Posterior cingulate gyrus (tissue), 11 donors: Measurements from ENCODE around the gene TMEM183A.
A peak's percentile ranks its signal among the peaks of the same experiment; 100 is the strongest.

ENCODE experiments used
- DNase-seq, 10 donors: peaks; one replicate each; pipeline versions ENCODE4 v3.0.0 to v3.0.0-alpha.2; 2020 to 2021; ENCODE audit warnings: mixed read lengths in 3 of 10
- intact Hi-C: fragments of 100-400 bp; cut with DNase I; formaldehyde crosslinking; loops from one replicate; pipeline ENCODE4 v1.15.1; 2023

TMEM183A gene

DNA sequence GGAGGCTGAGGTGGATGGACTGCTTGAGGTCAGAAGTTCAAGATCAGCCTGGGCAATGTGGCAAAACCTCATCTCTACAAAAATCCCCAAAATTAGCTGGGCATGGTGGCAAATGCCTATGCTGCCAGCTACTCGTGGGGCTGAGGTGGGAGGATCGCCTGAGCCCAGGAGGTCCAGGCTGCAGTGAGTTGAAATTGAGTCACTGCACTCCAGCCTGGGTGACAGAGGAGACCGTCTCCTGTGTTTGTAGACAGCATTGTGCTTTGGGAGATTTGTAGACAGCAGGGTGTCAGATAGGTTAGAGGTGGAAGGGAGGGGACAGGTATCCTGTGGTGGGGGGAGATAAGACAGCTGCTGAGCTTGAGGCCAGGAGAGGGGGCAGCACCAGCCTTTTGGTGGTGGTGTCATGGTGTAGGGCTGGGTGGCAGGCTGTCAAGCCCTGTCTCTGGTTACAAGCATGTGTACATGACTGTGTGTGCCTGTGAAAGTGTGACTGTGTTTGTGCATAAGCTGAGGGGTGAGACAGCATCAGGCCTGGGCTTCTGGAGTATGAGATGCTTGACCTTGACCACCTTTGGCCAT is 34.3 kb downstream of the TMEM183A start:
- intact Hi-C loops: no loop called here

DNA sequence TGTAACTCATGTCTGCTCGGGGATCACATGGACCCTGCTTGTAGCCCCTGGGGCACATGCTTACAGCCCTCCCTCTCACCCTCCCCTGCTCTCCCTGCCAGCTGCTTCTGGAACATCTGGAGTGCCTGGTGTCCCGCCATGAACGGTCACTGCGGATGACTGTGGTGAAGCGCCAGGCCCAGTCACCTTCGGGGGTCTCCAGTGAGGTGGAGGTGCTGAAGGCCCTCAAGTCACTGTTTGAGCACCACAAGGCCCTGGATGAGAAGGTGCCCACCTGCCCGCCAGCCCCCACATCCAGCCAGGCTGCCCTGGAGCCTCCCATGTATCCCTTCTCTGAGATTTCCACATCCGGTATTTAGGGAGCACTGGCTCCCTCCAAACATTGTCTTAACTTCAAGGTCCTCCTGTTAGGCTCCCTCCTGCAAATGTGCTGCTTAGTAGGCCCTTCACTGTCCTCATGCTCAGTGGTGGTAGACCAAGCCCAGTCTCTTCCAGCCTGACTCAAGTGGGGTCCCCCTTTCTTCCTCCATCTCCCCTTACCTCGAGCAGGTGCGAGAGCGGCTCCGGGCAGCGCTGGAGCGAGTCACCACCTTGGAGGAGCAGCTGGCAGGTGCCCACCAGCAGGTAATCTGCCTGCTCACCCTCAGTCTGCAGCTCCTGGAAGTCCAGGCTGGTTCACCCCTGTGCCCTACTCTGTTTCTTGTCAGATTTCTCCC is 36.8 kb downstream of the TMEM183A start:
- intact Hi-C loops: no loop called here
- DNase-seq: peak in 2 of 10 donors; percentile 43 to 58

More for the DNA sequence above, 34.3 kb downstream of the TMEM183A start:
- DNase-seq: peak in 1 of 10 donors; percentile 70

DNA sequence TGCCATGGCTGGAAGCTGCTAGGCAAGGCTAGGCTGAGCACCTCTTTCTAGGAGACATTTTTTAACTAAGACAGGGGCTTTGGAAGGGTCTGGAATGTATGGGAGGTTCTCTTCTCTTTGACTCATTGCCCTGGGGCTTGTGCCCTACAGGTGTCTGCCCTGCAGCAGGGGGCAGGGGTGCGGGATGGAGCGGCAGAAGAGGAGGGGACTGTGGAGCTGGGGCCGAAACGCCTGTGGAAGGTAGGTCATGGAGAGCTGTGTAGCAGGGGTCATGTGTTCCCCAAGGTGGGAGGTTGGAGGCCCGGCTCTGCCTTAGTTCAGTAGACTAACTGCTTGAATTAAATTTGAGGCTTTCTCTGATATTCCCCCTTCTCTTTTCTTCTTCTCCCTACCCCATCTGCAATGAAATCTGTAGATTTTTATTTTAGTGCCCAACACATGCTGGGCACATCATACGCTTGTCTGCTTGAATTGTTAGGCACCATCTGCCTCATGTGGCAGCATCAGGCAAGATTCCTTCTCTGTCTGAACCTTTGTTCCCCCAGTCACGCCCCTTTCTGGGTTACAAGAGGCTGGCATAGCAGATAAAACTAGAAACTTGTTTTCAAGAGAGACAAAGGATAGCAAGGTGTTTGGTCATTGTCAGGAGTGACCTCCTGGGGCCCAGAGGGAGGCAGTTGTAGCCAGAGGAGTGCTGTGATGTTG is 37.5 kb downstream of the TMEM183A start:
- intact Hi-C loops: no loop called here
- peak in 1 of 10 donors; percentile 75 for DNase-seq

DNA sequence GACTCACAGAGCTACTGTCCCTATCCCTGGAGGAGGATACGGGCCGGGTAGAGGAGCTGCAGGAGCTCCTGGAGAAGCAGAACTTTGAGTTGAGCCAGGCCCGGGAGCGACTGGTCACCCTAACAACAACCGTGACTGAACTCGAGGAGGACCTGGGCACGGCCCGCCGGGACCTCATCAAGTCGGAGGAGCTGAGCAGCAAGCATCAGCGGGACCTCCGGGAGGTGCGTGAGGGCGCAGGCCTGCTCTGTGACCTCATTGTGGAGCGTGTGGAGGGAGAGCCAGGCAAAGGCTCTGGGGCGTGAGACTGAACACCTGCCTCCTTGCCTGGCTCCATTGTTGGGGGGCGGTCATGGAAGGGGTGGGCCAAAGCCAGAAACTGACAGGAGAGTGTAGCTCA is 38.2 kb downstream of the TMEM183A start:
- intact Hi-C loops: no loop called here

DNA sequence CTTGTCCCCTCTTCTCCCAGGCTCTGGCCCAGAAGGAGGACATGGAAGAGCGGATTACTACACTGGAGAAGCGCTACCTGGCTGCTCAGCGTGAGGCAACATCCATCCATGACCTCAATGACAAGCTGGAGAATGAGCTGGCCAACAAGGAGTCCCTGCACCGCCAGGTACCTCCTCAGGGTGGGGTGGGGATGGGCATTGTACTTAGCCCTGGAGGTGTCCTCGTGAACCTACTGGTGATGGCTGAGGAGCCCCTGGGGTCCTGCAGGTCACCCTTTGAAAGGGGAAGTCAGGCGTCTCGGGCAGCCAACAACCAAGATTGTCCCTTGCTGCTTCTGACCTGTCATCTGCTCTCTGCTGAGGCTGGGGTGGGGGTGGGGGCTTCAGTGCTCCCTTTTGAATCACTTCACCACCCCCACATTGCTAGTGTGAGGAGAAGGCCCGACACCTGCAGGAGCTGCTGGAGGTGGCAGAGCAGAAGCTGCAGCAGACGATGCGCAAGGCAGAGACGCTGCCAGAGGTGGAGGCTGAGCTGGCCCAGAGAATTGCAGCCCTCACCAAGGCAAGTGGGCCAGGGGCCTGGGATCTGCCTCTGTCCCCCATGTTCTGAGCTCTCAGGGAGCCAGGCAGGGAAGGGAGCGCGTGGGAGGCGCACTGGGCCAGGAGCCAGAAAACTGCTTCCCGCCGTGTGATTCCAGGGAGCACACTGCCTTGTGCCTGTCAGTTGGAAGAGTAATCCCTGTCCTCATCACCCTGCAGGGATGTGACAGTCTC is 38.8 kb downstream of the TMEM183A start:
- peak in 9 of 10 donors; percentile 24 to 95 (median 67) for DNase-seq
- intact Hi-C loops: no loop called here

More for the DNA sequence above, 38.2 kb downstream of the TMEM183A start:
- peak in 2 of 10 donors; percentile 54 to 78 for DNase-seq

DNA sequence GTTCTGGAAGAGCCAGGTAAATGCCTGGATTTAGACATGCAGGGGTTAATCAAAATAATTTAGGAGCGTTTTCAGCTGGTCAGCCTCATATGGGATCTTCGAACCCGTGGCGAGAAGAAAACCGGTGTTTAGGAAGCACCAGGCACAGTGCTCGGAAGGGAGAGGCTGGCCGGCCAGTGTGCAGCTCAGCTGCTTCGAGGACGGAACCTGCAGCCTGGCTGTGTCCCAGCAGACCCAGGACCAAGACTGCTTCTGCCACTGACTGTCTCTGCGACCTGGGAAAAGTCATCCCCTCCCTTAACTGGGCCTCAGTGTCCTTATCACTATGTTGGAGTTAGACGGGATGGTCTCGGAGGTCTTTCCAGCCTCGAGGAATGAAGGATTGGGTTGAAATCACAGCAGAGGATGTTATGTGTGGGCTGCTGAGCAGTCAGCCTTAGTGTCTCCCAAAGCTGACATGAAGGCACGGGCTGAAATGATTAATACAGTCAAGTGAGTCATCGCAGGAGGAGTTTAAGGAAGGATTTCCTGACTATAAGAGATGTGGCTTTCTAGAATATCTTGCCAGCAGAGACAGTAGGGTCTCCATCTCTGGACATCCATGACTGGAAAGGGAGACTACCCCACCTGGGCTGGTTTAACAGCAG is 39.9 kb downstream of the TMEM183A start:
- peak in 1 of 10 donors; percentile 74 for DNase-seq
- intact Hi-C loops: no loop called here

DNA sequence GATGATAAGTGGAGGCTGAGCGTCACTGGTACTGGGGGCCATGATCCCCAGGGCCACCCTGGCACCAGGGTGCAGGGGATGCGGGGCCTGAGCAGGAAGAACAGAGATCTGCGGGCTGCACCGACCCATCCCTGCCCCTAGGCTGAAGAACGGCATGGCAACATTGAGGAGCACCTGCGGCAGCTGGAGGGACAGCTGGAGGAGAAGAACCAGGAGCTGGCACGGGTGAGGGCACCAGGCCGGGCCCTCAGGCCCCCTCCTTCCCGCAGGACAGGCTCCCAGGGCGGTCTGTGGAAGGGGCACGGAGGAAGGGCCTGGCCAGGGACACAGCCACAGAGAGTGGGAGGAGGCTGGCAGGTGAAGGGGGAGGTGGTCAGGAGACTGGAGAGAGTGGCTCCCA is 40.9 kb downstream of the TMEM183A start:
- intact Hi-C loops: no loop called here
- DNase-seq: peak in 1 of 10 donors; percentile 75

DNA sequence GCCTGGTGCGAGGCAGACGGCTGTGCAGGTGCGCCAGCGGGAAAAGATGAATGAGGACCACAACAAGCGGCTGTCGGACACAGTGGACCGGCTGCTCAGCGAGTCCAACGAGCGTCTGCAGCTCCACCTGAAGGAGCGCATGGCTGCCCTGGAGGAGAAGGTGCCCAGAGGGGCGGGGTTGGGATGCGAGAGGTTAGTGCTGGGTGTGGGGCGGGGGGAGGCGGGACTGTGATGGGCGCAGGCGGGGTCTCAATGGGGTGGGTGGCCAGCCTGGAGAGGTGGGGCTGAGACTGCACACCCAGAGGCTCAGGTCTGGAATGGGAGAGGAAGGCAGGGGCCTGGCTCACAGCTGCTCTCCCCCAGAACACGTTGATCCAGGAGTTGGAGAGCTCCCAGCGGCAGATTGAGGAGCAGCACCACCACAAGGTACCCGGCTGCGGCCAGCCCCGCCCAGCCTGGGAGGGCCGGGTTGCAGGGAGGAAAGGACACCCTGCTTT is 41.4 kb downstream of the TMEM183A start:
- peak in 1 of 10 donors; percentile 81 for DNase-seq

DNA sequence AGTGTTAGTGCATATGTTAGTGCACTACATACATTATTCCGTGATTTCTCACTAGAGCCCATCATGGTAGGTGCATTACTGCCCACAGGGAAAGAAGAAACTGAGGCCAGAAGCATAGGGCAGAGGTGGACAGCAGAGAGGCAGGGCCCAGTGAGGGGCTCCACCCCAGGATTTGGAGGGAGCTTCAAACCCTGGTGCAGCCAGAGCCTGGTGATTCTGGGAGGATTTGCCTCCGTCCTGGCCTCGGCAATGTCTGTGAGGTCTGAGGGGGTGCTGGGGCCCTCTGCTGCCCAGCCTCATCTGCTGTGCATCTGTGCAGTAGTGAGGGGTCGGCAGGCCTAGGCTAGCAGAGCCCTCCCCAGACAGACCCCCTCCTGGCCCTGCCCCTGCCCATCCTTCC is 41.9 kb downstream of the TMEM183A start:
- no peak for DNase-seq
- intact Hi-C loops: no loop called here

More for the DNA sequence above, 41.4 kb downstream of the TMEM183A start:
- intact Hi-C loops: no loop called here

DNA sequence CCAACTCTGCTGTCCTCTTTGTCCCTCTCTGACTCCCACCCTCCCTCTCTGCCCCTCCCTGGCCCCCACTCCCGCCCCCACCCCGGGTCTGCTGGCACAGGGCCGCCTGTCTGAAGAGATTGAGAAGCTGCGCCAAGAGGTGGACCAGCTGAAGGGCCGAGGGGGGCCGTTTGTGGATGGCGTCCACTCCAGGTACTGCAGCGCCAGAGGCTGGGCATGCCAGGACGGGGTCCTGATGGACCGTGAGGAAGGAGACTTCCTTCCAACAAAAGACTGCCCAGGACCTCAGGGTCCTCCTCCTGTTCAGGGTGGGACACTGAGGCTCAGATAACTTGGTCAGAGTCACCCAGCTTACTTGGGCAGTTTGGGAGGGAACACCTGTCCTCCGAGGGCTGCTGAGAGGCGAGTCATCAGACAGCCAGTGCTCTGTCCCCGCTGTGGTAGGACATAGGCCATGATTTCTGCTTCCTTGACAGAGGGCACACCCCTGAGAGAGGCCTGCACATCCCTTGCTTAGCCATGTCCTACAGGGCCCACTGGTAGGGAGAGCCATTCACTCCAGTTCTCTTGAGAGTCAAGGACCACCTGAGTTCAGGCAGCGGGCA is 42.5 kb downstream of the TMEM183A start:
- intact Hi-C loops: no loop called here
- no peak for DNase-seq

DNA sequence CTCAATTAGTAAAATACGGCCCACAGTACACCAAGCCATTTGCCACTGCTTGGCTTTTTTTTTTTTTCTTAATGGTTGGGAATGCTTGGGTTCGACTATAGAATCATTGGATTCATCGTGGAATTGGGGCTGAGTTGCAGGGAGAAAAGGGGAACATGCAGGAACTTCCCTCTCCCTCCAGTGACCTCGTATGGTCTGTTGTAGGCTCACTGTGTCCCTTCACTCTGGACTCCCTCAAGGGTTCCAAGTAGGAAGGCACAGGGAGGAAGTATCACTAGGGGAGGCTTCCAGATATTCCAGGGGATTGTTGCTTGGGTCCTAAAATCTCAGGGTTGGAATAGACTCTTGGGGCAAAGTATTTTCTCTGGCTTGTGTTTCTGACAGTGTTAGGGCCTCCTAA is 43.7 kb downstream of the TMEM183A start:
- intact Hi-C loops: no loop called here
- no peak for DNase-seq

DNA sequence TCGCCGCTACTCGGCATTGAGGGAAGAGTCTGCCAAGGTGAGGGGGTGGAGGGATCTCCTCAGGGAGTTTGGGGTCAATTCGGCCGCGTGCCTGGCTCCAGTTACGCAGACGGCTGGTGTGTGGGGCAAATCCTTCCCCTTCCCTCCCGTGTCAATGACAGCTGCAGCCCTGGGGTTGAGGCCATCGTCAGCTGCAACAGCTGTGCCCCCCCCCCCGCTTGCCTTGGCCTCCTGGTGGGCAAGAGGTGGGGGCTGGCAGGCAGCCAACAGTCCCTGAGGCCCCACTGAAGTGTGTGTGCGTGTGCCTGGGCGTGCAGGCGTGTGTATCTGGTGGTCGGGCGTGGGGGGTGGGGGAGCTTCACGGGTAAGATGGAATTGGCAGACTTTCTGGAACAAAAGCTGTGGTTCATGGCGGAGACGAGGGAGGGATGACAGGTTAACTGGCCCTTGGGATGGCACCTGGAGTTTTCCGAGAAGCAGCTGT is 44.7 kb downstream of the TMEM183A start:
- intact Hi-C loops: no loop called here
- no peak for DNase-seq

DNA sequence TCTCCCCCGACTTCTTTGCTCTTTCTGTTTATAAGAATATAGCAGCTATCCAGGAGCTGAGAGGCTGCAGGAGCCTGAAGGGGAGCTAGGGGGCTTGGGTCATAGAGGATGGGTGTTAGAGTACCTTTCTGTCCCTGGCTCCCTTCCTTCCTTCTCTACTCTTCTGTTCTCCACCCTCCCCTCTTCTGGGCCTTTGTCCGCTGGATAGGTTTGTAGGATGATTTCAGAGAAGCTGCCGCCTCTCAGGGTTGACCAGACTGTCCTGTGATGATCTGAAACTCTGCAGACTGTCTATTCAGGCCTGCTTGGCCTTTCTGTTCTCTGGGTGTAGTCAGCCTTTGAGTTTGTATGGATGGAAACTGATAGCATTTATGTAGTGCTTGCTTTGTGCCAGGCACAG is 45.4 kb downstream of the TMEM183A start:
- intact Hi-C loops: no loop called here
- DNase-seq: no peak

DNA sequence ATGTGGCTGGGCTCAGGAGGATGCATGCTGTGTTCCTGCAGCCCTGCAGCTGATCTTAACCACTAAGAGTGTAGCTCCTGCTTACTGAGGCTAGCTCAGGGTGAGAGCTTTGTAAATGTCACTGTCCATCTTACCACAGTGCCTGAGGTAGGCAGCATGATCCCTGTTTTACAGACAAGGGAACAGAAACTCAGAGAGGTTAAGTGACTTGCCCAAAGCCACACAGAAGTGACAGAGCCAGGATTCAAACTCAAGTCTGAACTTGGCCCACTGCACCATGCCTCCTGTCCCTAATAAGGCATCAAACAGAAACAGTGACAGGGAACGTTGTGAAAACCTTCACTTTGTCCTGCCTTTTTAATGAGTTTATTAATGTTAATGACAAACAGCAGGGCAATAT is 47.0 kb downstream of the TMEM183A start:
- intact Hi-C loops: no loop called here

DNA sequence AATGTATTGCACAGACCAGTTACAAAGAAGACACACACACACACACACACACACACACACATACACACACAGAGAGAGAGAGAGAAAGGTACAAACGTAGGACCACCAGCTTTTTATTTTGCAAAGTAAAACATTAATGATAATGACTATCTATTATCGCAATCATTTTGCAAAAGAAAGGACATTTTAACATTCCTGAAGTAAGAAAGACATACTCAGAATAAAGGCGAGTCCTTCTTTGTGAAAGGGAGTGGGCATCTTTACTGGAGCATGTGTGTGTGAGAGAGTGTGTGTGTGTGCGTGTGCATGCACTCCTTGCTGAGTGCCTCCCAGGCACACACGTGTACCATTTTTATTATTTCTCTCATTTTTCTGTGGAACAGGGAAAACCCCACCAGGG is 47.5 kb downstream of the TMEM183A start:
- intact Hi-C loops: no loop called here
- DNase-seq: no peak

More for the DNA sequence above, 47.0 kb downstream of the TMEM183A start:
- DNase-seq: no peak

DNA sequence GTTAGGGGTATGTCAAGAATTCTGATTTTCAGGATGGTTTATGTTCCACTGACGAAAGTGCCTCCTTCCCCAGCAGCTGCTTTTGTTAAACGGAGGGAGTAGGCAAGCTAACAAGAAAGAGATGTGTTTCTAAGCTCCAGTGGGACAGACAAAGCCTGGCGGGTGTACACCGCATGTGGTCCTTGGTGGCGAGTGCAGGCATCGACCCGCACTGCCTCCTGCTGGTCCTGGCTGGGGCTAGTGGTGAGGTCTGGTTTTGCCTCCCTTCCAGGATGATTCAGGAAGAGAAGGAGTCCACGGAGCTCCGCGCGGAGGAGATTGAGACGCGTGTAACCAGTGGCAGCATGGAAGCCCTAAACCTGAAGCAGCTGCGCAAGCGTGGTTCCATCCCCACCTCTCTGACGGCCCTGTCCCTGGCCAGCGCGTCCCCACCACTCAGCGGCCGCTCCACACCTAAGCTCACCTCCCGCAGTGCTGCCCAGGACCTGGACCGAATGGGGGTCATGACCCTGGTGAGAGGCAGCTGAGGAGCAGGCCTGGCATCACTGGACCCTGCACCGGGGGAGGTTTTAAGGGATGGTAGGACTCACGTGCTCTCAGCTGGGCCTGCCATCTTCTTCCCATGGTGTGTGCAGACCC is 48.1 kb downstream of the TMEM183A start:
- no peak for DNase-seq

DNA sequence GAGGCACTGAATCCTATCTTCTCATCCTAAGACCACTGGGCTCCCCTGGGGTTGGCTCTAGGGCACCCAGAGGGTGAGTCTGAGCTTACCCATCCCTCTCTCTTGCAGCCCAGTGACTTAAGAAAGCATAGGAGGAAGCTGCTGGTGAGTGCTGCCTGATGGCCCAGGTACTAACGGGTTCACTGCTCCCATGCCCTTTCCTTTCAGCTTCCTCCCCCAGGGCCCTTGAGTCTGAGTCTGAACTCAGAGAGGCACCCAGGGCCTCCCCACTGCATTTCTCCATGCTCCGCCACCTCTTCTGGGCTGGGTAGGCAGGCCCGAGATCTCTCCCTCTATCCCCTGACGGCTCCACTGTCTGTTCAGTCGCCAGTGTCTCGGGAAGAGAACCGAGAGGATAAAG is 48.8 kb downstream of the TMEM183A start:
- no peak for DNase-seq
- intact Hi-C loops: no loop called here

More for the DNA sequence above, 48.1 kb downstream of the TMEM183A start:
- intact Hi-C loops: no loop called here

DNA sequence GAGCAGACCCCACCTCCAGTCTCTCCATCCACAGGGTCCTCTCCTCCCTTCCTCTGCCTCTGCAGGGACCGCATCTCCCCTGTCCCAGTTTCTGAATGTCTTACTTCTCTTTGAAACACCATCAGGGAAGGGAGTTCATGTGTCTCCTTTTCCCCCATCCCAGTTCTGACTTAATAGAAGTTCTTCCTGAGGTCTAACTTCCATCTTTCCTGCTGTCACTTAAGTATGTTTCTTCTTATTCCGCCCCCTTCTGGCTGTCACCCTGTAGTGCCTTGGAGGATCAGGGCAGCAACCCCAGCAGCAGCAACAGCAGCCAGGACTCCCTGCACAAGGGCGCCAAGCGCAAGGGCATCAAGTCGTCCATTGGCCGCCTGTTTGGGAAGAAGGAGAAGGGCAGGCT is 49.3 kb downstream of the TMEM183A start:
- intact Hi-C loops: no loop called here

More for the DNA sequence above, 49.3 kb downstream of the TMEM183A start:
- DNase-seq: no peak
